IPS DF 4.7 (cell line): ENCODE measurements around the gene SLC35B4.
A peak's percentile ranks its signal among the peaks of the same experiment; 100 is the strongest.

Experiments
- DNase-seq: peaks from one replicate; pipeline ENCODE4 v3.0.0-alpha.2; 2013; ENCODE audit warnings: low spot score; ENCODE audit errors: extremely low read depth

Gene SLC35B4

GRCh38 chr7:134293002-134293740 is 23.6 kb downstream of the SLC35B4 start:
- no peak for DNase-seq

GRCh38 chr7:134290286-134290685 is 26.4 kb downstream of the SLC35B4 start:
- DNase-seq: no peak

- DNase-seq: no peak
Measured at GRCh38 chr7:134289841-134290240, 26.9 kb downstream of the SLC35B4 start.

- DNase-seq: no peak
Measured at GRCh38 chr7:134289423-134289822, 27.3 kb downstream of the SLC35B4 start.

GRCh38 chr7:134287916-134288659 is 28.6 kb downstream of the SLC35B4 start:
- no peak for DNase-seq

GRCh38 chr7:134284952-134285351 is 31.8 kb downstream of the SLC35B4 start:
- no peak for DNase-seq

GRCh38 chr7:134284011-134284410 is 32.7 kb downstream of the SLC35B4 start:
- no peak for DNase-seq

- DNase-seq: no peak
Measured at GRCh38 chr7:134280508-134280907, 36.2 kb downstream of the SLC35B4 start.

GRCh38 chr7:134279898-134280297 is 36.8 kb downstream of the SLC35B4 start:
- DNase-seq: no peak

- no peak for DNase-seq
Measured at GRCh38 chr7:134279336-134279735, 37.4 kb downstream of the SLC35B4 start.

GRCh38 chr7:134278502-134279153 is 38.1 kb downstream of the SLC35B4 start:
- DNase-seq: no peak

- DNase-seq: no peak
Measured at GRCh38 chr7:134276951-134277350, 39.8 kb downstream of the SLC35B4 start.

GRCh38 chr7:134262322-134262721 is 54.4 kb downstream of the SLC35B4 start:
- DNase-seq: no peak

GRCh38 chr7:134255814-134256213 is 60.9 kb downstream of the SLC35B4 start:
- DNase-seq: peak; percentile 14

- DNase-seq: no peak
Measured at GRCh38 chr7:134254311-134254710, 62.4 kb downstream of the SLC35B4 start.

- DNase-seq: no peak
Measured at GRCh38 chr7:134248196-134248595, 68.5 kb downstream of the SLC35B4 start.

GRCh38 chr7:134246761-134247160 is 70.0 kb downstream of the SLC35B4 start:
- no peak for DNase-seq

- DNase-seq: no peak
Measured at GRCh38 chr7:134246347-134246746, 70.4 kb downstream of the SLC35B4 start.

GRCh38 chr7:134245253-134245652 is 71.5 kb downstream of the SLC35B4 start:
- DNase-seq: no peak
